ENCODE measurements around the gene LTC4S.
A peak's percentile ranks its signal among the peaks of the same experiment; 100 is the strongest.
"Not testable (repeated sequence)": the region's sequence is repeated elsewhere in the genome, so short reads cannot be mapped to it uniquely, and the experiment has no call there.

Gene LTC4S

DNA sequence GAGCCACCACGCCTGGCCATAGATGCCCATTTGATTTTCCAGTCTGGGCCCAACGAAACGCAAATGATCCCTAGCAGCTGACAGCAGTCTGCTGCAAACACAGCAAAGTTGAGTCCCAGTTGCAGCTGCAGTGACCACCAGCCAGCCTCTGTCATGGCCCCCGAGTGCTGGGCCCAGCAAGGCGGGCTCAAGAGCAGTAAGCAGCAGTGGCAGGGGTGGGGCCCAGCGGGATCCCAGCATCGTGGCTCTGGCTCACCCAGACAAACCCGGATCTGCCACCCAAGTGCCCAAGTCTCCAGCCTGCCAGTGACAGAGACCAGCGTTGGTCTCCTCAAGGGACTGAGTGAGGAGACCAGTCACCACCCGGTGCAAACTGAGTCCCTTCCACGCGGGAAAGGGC, 6.9 kb upstream of the LTC4S start:
- DNase-seq (ENCODE audit: low read depth): no peak
- no peak overlapping the region for H3K4me3 ChIP-seq (ENCODE audit: low read depth, low read length)
- TF ChIP-seq CTCF (IDR thresholded peaks at IDR 0.05; ENCODE audit: low read depth, low read length) (no peak), POLR2A (IDR thresholded peaks at IDR 0.05; ENCODE audit: extremely low read depth, insufficient read length) (no peak), MYC (IDR thresholded peaks at IDR 0.05; ENCODE audit: low read depth, low read length) (no peak)
- TF ChIP-seq, protein P1, sequence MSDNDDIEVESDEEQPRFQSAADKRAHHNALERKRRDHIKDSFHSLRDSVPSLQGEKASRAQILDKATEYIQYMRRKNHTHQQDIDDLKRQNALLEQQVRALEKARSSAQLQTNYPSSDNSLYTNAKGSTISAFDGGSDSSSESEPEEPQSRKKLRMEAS (IDR thresholded peaks at IDR 0.05; ENCODE audit: low read depth, low read length): no peak

DNA sequence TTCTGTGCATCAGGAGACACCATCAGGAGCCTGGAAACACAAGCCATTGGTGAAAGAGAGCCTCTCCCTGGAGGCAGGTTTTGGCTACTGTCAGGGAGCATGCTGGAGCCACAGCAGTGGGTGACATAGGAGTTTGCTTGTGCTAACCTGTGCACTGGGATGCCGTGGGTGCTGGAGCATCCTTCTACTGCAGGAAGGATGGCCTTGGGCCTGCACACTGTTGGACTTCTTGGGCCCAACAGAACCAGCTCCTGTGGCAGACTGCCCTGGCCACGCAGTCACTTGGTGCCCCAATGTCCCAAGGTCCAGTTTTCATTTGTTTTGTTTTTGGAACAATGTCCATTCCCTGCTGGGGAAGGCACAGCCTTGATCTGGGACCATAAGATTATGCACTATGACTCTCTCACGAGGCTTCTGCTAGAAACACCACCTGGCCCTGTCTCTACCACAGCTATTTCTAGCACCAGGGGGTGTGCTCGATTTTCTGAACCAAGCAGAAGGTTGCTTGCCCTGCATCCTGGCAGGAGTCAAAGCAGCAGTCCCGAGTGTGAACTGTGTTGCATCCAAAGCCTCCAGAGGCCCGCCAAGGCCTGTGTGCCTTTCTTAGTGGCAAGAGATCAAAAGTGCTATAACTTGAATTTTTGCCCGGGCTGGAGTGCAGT, 5.5 kb upstream of the LTC4S start:
- TF ChIP-seq CTCF (IDR thresholded peaks at IDR 0.05; ENCODE audit: low read depth, low read length): no peak
- TF ChIP-seq, protein P1 (IDR thresholded peaks at IDR 0.05; ENCODE audit: low read depth, low read length): no peak
- no peak for DNase-seq (ENCODE audit: low read depth)
- H3K4me3 ChIP-seq (ENCODE audit: low read depth, low read length): no peak overlapping the region

DNA sequence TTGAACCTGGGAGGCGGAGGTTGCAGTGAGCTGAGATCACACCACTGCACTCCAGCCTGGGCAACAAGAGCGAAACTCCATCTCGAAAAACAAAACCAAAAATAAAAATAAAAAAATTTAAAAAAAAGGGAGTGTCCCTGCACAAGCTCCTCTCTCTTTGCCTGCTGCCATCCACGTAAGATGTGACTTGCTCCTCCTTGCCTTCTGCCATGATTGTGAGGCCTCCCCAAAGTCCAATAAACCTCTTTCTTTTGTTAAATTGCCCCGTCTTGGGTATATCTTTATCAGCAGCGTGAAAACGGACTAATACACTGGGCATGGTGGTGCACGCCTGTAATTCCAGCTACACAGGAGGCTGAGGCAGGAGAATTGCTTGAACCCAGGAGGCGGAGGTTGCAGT, 4.5 kb upstream of the LTC4S start:
- DNase-seq (ENCODE audit: low read depth); H3K4me3 ChIP-seq (ENCODE audit: low read depth, low read length): not testable (repeated sequence)

DNA sequence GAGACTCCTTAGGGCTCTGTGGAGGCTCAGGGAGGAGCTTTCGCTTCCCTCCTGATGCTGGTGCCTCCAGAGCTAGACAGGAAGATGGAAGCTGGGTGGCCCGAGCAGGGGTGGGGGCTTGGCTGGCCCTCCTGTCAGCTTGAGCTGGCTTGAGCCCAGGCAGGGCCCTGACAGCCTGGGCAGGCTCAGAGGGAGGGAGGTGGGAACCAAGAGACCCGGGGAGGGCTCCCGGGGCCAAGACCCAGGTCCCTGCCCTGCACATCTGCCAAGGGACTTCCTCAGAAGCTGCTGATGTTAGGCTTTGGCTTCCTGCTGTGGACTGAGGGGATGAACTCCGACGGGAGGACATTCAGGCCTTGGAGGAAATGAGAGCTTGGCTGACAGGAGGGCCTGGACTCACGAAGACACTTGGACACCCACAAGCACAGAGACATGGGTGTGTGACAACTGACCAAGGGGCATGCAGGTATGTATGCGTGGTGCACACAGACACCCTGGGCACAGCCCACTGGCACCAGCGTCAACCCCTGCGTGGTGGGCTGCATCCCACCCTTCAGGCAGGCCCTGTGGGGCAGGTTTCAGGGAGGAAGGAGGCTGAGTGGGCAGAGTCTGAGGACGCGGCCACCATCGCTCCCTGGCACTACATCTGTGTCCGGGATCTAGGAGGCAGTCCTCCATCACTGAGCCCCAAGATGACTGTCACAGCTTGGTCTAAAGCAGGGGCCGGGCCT, 1.7 kb upstream of the LTC4S start:
- peak; percentile 61 for DNase-seq (ENCODE audit: low read depth)
- TF ChIP-seq, protein P1 (IDR thresholded peaks at IDR 0.05; ENCODE audit: low read depth, low read length): no peak
- TF ChIP-seq CTCF (IDR thresholded peaks at IDR 0.05; ENCODE audit: low read depth, low read length) (no peak), MYC (IDR thresholded peaks at IDR 0.05; ENCODE audit: low read depth, low read length) (no peak)
- no peak overlapping the region for H3K4me3 ChIP-seq (ENCODE audit: low read depth, low read length)

DNA sequence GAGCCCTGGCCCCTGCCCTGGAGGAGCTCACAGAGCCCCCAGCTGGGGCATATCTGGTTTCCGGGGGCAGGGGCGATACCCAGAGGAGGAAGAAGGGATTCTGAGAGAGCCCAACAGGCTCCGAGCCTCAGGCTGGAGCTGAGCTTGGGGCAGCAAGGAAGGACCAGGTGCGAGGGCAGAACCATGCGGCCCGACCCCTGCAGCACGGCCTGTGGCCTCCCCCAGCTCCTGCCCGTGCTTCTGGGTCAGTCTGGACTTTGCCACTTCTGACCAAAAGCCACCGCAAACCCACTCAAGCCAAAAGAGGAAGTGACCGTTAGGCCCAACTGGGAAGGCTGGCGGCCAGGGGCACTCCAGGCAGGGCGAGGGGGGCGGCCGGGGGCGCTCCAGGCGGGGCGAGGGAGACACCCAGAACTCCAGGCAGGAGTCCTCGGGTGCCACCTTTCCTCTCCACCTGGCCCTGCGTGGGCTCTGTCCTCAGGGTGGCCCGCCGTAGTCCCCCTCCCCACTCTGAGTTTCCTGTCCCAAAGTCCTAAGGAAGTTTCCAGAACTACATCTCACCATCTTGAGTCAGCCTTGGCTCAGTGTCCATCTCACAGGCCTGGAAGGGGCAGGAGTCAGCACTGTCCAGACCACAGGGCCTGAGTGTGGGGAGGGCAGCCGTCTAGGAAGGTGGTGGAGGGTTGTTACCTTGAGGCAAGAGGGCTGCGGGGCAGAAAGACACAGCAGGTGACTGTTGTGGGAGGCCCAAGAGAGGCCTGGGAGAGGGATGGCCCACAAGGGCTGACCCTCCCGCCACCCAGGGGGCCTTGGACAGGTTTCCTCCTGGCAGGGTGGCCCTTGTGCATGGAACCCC, 946 bp upstream of the LTC4S start:
- peak; percentile 74 for DNase-seq (ENCODE audit: low read depth)
- TF ChIP-seq POLR2A (IDR thresholded peaks at IDR 0.05; ENCODE audit: extremely low read depth, insufficient read length) (no peak), CTCF (IDR thresholded peaks at IDR 0.05; ENCODE audit: low read depth, low read length) (no peak), MYC (IDR thresholded peaks at IDR 0.05; ENCODE audit: low read depth, low read length) (peak; percentile 34)
- TF ChIP-seq, protein P1 (IDR thresholded peaks at IDR 0.05; ENCODE audit: low read depth, low read length): peak; percentile 77
- H3K4me3 ChIP-seq (ENCODE audit: low read depth, low read length): no peak overlapping the region

DNA sequence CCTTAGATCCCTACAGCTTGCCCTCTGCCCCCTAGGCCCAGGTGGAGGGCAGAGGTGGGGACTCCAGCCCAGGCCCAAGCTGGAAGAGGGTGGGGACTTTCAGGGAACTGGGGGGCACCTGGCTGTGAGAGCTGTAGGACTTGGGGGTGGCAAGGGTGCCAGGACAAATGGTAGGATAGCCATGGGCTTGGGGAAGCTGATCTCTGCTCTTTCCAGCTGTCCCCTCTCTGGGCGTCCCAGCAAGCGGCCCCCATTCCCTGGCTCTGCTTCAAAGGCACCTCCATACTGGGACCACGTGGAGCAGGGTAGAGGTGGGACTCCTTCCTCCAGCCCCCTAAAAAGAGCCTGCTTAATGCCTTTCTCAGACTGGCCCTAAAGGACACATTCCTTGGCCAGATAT, 385 bp downstream of the LTC4S start:
- DNase-seq (ENCODE audit: low read depth): no peak
- peak overlapping the region; percentile 66 for H3K4me3 ChIP-seq (ENCODE audit: low read depth, low read length)
- no peak for TF ChIP-seq POLR2A (IDR thresholded peaks at IDR 0.05; ENCODE audit: extremely low read depth, insufficient read length)
- no peak for TF ChIP-seq CTCF (IDR thresholded peaks at IDR 0.05; ENCODE audit: low read depth, low read length)
- TF ChIP-seq, protein P1 (IDR thresholded peaks at IDR 0.05; ENCODE audit: low read depth, low read length): no peak
- TF ChIP-seq MYC (IDR thresholded peaks at IDR 0.05; ENCODE audit: low read depth, low read length): no peak
